Pons (tissue), 1 donor: ENCODE measurements around the gene PFKFB4.
A peak's percentile ranks its signal among the peaks of the same experiment; 100 is the strongest.
"Not testable (repeated sequence)": the region's sequence is repeated elsewhere in the genome, so short reads cannot be mapped to it uniquely, and the experiment has no call there.

Experiments used
- DNase-seq: peaks from one replicate; pipeline ENCODE4 v3.0.0-alpha.2; 2016; ENCODE audit warnings: low spot score

PFKFB4 gene

DNA sequence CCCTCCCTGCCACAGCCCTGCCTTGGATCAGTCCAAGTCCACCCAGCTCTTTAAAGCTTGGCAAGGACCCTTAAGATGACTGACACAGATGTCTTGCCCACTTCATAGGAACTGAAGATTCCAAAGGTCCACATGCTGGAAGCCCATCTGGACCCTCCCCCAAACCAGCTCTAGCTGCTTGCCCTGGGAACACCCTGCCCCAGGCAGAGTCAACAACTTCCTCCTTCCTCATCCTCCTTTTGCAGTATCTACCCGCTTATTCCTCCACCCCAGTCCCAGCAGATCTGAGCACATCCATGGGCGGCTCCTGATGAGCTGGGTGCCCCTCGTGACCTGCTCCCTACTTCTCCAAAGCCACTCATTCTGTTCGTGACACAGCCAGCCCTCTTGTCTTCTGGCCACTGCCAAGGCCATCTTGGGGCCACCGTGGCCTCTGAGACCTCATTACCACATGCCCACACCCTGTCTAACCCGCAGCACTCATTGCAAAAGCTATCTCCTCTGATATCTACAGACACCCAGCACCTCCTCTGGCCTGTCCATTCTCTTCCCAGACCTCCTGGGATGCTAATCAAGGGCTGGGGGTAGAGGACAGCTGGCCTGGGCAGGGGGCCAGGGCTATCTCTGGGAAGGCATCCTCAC, 2.0 kb upstream of the PFKFB4 start:
- DNase-seq = no peak

DNA sequence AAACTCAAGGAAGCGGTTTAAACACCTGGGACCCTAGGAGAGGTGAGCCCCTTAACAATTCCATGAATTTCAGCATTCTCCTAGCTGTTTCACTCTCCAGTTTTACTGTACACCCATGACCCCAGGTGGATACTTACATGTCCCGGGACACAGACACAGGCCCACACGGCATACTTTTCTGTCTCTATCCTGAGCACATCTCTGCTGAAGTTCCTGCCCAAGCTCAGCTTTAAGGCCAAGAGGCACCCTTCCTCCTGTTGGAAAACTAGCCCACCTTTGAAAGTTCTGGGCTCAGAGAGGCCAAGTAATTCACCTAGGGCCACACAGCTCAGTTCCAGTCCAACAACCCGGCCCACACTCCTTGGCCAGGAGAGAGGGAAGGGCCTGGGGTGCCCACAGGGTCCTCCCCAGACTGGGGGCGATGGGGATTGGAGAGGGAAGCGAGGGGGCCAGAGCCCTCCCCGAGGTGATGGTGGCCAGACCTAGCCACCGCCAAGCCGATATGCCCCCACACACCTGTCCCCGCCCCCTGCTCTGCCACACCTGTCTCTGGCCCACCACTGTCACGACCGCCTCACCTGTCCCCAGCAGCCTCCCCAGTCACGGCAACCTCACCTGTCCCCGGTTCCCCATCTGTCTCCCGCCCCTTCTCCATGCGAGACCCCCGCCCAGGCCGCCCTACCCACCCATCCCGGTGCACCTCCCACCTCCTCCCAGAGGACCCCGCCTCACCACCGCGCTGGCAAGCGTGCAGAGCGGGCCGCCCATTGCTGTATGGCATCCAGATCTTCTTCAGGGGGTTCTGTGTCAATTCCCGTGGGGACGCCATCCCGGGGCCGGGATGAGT, 431 bp downstream of the PFKFB4 start:
- DNase-seq = no peak

DNA sequence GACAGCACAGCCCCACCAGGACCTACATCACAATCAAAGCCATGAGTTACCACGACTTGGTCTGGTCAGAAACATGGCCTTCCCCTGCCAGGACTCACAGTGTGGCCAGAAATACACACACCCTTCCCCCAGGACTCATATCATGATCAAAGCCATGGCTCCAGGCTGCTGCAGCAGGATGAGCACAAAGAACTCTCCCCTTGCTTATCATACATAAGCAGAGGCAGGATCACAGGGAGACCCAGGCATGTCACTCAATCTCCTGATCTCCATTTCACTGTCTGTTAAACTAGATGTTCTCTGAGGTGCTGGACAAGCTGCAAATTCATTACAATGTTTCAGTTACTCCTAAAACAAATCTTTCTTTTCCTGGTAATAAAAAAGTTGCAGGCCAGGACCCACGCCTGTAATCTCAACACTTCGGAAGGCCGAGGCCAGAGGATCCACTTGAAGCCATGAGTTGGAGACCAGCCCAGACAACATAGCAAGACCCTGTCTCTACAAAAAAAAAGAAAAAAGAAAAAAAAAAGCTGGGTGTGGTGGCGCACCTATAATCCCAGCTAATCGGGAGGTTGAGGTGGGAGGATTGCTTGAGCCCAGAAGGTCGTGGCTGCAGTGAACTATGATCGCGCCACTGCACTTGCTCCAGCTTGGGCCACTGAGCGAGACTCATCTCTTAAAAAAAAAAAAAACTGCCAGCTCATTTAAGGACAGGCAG, 1.2 kb downstream of the PFKFB4 start:
- DNase-seq = no peak

DNA sequence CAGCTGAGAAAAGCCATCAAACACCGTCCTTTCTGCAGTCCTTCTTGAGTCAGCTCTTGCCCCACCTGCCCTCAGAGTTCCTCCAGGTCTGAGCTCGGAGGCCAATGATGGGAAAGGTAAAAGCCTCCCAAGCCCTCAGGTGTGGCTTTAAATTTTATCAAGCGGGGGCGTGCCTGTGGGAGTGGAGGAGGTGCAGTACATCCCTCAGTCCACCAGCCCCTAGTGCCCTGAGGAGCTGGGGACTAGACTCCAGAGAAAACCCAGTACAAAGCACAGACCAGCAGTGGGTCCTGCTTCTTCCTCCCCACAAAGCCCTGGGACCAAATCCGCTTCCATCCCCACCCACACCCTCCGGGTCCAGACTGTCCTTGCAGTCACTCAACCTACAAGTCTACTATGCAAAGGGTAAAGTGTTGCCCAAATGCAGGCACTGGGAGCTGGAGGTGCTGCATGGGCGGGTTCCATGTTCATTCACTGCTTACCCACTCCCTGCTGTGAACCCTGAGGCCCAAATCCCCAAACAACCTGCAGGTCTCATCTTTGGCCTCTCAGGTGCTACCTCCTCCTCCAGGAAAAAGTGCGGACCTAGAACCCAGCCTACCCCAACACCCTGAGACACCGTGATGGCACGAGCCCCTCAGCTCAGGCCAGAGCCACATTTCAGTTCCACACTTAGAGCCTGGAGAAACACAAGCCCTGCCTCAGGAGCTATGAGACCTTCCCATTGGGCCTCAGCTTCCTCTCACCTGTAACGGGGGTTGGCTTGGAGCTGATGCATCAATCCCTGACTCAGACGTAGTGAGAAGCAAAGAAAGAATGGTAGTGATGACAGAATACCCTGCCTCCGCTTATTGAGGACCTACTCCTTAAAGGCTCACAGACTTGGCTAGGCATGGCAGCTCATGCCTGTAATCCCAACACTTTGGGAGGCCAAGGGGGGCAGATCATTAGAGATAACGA, 2.4 kb downstream of the PFKFB4 start:
- no peak for DNase-seq

DNA sequence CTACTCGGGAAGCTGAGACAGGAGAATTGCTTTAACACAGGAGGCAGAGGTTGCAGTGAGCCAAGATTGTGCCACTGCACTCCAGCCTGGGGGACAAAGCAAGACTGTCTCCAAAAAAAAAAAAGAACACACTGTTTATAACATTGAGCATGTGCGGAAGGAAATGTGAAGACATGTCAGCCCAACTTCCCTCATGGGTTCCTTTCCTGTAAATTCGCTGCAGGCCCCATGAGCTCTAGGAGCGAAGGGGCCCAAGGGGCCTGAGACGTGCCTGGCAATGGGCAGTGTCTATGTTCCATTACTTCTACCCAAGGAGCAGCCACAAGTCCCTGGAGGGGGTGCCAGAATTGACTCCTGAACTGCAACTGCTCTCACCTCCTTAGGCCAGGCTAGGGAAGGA, 3.2 kb downstream of the PFKFB4 start:
- DNase-seq = no peak

DNA sequence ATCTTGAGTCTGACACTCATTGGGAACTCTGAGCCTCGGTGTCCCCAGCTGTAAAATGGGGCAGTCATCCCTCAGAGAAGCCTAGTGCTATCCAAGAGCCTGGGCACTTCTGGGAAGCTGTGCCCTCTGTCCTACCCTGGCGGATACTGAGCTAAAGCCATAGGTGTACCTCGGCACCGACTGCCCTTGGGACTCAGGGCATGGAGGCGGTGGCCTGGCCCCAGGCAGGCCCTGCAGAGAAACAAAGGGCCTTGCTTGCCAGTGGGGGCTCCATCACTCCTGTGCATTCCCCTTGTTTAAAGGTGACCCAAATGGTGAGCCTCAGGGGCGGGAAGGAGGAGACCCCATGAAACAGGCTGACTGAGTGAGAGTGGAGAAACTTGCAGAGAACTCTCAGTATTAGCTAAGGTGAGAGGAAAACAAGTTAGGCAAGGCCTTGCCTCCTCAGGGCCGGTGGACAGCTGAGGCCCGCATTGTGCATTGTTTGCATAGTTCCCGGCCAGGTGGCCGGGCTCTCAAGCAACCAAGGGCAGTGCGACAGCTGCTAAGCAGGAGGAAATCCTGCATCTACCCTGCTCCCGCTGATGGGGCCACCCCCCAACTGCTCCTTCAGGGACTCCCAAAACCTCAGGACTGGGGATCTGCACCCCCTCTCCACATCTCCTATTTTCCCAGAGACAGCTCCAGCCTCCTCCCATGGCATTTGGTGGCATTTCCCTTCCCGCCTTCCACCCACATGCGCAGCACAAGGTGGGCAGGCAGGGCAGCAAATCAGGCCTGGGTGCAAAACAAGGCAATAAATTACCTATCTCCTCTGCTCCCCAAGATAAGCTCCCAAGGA, 4.3 kb downstream of the PFKFB4 start:
- DNase-seq = no peak

DNA sequence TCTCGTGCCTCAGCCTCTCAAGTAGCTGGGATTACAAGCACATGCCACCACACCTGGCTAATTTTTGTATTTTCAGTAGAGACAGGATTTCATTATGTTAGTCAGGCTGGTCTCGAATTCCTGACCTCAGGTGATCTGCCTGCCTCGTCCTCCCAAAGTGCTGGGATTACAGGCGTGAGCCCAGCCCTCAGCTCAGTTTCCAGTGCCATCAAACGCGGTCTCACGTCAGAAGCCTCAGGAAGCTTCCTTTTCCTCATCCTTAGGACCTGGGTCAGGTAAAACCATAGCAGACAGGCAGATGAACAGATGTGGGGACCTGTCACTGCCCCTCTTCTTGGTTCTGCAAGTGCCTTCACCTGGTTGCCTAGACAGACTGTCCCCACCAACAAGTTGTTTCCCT, 5.0 kb downstream of the PFKFB4 start:
- not testable (repeated sequence) for DNase-seq

DNA sequence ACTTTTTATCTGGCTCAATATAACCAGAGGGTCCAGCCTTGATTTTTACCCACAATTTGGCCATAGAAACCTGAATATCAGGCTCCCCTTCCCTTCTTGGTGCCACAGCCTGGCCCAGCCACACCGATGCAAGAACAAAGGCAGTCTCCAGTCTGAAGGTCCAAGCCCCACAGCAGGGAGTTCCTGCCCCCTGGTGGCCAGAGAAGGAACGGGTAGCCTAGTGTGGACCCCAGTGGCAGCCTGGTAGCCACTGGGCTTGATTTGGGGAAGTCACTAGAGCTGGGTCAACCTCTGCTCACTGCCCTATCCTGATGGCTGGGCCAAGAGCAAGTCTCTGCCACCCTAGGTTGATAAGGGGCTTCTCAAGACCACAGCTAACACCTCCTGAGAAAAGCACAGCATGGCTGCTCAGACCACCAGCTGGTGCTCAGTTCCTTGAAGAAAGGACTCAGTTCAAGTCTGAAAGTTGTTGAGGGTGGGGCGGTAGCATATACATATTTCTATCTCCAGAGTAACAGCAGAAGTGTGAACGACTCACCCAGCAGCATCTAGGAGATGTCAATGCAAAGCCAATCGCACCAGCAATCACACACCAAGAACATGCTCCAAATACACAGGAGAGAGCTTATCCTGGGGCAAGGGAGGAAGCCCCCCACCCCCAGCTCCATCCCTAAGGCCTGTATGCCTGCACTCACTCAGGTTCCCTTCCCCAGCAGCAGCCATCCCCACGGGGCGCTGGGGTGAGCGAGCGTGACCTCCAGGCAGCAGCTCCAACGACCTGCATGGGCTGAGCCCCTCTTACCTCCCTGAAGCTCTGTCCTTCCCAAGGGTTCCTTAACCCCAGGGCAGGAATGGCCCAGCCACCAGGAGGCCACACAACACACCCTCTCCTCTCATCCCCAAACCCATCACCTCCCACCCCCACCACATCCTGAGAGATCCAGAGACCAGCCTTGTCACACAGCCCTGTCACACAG, 7.6 kb downstream of the PFKFB4 start:
- peak; percentile 91 for DNase-seq

DNA sequence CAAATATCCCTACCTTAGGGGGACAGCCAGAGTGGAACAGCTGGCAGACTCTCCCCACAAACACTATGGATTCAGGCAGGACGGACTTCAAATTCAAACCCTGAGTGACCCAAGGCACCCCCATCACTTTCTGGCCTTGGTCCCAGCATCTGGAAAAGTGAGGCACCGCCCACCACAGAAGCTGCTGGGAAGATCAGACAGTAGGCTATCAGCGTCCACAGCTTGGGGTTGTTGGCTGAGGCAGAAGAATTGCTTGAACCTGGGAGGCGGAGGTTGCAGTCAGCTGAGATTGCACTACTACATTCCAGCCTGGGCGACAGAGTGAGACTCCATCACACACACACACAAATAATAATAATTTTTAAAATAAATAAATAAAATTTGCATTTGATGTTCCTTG, 8.5 kb downstream of the PFKFB4 start:
- no peak for DNase-seq

DNA sequence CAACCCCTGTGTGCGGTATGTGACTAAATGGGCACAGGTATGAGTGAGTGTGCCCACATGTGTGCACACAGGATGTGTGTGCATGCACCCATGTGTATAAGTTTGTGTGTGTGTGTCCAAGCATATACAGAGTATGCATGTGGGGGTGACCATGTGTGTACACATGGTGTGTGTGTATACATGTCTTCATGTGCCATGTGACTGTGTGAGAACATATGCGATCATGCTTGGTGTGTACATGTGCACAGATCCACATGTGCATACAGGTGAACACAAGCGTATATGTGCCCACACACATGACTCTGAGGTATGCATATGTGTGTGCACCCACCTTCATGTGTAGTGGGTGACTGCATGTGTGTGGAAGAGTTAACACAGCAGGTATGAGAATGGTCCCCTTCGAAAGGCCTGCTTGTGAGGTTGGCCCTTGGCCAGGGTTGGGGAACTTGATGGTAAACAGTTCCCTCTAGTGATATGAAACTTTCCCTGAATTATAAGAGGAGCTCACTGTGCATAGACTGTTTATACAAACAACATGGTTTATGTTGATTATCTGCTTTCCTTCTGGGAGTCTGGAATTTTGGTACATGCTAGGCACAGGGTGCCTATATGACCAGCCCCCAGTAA, 10.3 kb downstream of the PFKFB4 start:
- DNase-seq = no peak

DNA sequence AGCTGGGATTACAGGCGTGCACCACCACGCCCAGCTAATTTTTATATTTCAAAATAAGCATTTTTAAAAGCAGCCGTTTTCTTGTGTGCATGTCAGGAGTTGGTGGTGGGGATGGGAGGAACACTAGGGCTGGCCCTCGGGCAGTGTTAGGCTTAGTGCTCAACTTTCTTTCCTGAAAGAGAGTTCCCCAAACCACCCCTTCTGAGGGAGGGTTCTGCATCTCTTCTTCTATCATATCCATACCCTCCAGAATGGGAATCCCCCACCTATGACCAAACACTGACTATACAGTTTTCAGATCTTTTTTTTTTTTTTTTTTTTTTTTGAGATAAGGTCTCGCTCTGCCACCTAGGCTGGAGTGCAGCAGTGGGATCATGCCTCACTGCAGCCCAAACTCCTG, 12.5 kb downstream of the PFKFB4 start:
- DNase-seq = no peak

DNA sequence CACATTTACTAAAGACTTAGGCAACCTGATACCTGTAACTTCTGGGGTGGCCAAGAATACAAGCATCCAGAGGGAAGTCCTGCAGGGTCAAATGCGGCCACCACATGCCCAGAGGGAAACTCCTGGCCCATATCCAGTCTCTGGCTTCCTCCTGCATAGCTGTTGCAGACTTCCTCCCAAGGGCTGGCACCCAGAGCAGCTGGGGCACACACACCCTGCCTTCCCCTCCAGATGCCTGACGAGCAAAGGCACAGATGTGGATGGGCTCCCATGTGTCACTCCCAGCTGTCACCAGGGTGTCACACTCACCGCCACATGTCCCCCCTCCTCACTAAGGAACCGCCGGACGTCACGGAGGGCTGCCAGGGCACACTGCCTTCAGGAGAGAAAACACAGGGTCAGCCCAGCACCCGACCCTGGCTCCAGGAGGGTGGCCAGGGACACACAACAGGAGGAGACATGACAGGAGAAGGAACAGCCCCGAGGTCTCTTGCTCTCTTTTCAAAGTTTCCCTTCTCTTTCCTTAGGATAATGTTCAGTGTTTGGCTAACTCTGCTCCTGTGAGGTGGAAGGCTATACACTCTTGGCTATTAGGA, 13.2 kb downstream of the PFKFB4 start:
- no peak for DNase-seq

DNA sequence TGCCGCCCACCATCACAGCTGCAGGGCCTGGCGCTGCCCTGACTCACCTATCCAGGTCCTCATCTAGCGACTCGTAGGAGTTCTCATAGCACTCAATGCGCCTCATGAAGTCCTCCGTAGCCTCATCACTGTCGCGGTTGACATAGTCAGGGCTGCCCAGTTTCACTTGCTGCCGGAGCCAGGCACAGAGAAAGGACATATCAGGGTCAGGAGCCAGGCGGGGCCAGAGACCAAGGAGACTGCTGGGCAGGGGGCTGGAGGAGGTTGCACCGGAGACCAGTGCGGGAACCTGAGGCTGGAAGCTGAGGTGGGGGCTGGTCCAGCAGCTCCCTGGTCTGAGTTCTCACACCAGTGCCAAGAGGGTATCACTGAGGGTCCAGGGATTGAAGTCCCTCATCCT, 18.2 kb downstream of the PFKFB4 start:
- no peak for DNase-seq

DNA sequence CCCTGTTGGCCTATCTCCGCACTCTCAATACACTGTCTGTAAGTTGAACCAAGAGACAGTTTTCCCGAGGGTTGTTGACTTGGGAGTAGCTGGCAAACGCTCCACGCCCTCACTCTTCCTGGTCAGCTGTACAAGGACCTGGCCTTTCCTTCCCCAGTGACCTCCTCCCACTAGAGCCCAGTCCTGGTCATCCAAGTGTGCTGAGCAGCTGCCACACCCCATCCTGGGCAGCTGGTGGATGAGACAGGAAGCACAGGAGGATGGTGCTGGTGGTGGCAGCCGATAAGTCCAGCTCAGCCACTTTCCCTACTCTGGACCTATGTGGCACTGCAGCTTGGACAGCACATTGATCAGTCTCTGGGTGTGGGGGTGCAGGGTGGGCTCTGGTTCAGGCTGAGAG, 19.8 kb downstream of the PFKFB4 start:
- no peak for DNase-seq

DNA sequence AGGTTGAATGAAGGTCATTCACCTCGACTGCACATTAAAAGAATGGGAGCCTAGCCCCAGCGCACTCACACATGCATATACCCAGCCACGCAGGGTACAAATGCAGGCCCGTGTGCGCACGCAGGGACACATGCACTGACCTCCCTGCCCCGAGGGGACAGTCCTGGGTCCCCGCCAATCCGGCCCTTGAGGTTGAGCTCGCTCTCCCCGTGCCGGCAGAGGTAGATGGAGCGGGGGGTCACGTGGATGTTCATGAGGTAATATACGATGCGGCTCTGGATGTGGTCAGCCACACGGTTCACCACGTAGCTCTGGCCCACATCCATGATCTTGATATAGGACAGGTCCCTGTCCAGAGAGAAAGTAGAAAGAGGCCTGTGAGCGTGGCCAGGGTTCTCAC, 20.5 kb downstream of the PFKFB4 start:
- DNase-seq = no peak

DNA sequence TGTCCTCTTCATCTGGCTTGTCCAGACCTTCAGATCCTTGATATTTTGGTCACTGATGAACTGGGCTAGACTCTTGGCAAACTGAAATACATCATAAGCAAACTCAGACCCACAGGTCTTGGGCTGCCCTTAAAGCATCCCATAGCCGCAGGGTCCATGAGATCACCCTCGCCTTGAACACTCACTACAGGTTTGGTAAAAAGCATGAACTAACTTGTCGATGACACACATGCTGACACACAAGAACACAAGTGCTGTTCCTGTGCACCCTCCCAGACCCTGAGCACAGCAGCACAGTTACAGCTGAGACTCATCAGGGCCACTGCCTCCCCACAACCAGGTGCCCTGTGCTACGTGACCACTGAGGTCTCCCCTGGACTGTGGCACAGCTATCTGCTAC, 21.0 kb downstream of the PFKFB4 start:
- no peak for DNase-seq

DNA sequence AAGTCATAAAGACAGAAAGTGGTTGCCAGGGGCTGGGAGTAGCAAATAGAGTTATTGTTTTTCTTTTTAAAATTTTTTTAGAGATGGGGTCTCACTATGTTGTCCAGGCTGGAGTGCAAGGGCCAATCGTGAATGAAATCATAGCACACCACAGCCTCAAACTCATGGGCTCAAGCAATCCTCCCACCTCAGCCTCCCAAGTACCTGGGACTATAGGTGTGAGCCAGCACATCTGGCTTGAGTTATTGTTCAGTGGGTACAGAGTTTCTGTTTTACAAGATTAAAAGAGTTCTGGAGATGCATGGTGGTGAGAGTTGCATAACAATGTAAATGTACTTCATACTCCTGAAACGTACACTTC, 23.6 kb downstream of the PFKFB4 start:
- no peak for DNase-seq

DNA sequence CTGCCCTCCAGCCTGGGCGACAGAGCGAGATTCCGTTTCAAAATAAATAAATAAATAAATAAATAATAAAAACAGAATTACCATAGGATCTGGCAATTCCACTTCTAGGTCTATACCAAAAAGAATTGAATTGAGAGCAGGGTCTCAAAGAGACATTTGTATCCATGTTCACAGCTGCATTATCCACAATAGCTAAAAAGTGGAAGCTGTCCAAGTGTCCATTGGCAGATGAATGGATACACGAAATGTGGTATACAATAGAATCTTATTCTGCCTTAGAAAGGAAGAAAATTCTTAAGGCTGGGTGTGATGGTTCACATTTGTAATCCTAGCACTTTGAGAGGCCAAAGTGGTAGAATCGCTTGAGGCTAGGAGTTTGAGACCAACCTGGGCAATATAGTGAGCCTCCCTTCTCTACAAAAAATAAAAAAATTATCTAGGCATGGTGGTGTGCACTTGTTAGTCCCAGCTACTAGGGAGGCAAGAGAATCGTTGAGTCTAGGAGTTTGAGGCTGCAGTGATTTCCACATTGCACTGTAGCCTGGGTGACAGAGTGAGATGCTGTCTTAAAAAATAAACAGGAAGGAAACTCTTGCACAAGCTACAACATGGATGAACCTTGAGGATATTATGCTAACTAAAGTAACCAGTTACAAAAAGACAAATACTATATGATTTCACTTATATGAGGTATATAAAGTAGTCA, 24.2 kb downstream of the PFKFB4 start:
- peak; percentile 97 for DNase-seq
